Measurements from ENCODE around the gene P2RX6.
"Not testable (repeated sequence)": the region's sequence is repeated elsewhere in the genome, so short reads cannot be mapped to it uniquely, and the experiment has no call there.

Gene P2RX6

DNA sequence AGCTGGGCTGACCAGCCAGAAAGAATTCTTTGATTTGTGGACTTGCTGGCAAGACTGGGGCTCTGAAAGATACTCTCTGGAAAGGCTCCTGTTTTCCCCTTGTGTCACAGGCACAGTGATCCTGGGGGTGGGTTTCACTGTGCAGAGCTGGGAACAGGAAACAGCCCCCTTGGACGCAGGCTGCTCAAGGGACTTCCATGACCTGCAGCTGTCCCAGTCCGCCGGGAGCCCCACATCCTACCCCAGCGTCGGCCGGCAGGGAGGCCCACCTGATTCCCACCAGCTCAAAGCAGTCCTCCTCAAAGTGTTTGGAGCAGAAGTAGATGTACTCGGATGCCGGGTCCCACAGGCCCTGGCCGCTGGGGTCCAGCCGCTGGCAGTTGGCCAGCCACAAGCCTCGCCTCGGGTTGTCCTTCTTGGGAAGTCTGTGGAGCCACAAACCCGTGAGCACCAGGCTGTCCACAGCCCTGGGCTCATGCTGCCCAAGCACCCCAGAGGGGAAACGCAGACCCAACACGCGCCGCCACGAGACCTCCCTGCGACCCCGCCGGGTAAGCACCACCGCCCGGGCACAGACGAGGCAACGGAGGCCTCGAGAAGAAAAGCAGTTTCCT lies 13.9 kb upstream of the P2RX6 start:
- TF ChIP-seq, protein P1, sequence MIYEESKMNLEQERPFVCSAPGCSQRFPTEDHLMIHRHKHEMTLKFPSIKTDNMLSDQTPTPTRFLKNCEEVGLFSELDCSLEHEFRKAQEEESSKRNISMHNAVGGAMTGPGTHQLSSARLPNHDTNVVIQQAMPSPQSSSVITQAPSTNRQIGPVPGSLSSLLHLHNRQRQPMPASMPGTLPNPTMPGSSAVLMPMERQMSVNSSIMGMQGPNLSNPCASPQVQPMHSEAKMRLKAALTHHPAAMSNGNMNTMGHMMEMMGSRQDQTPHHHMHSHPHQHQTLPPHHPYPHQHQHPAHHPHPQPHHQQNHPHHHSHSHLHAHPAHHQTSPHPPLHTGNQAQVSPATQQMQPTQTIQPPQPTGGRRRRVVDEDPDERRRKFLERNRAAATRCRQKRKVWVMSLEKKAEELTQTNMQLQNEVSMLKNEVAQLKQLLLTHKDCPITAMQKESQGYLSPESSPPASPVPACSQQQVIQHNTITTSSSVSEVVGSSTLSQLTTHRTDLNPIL (CRISPR knock-in tag; IDR thresholded peaks at IDR 0.05; ENCODE audit: low read depth): no peak
- TF ChIP-seq, protein P2, sequence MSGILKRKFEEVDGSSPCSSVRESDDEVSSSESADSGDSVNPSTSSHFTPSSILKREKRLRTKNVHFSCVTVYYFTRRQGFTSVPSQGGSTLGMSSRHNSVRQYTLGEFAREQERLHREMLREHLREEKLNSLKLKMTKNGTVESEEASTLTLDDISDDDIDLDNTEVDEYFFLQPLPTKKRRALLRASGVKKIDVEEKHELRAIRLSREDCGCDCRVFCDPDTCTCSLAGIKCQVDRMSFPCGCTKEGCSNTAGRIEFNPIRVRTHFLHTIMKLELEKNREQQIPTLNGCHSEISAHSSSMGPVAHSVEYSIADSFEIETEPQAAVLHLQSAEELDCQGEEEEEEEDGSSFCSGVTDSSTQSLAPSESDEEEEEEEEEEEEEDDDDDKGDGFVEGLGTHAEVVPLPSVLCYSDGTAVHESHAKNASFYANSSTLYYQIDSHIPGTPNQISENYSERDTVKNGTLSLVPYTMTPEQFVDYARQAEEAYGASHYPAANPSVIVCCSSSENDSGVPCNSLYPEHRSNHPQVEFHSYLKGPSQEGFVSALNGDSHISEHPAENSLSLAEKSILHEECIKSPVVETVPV (CRISPR knock-in tag; IDR thresholded peaks at IDR 0.05): 0 out of 2 replicates have a peak, but pooled peaks have one; percentile 20
- peak; percentile 2 for ATAC-seq

DNA sequence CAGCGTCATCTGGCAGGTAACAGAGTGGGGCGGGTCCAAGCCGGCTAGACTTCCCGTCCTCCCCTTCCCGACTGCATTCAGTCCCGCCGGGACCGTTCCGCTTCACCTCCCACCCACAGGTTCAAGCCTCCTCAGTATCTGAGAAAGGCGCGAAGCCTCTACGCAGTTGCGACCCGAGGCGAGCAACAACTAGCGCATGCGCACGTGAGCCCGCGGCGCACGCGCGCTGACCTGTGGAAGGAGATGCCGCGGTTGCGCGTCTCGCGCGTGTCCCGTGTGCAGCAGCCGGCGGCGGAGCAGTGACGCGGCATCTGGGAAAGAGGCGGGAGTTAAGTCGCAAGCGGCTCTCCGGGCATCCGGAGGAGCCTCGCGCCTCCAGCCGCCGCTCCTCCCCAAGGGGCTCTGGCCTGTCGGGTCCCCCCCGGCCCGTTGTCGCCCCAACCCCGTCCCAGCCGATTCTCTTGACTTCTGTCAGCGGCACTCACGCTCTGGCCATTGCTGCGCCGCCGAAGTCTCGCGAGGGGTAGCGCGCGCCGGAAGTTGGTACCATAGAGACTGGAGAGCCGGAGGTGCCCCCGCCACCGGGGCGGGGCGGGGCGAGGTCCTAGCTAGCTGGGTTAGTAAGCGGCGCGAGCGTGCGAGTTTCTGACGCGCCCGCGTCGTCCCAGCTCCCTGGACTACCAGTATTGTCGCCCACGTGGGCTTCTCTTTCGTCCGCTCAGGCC lies 13.2 kb upstream of the P2RX6 start, which contains the start of gene THAP7:
TSS of gene THAP7 (minus strand) at position 518 of the 725 bp plus-strand sequence. CDS start at position 311, 207 bp downstream.
- ATAC-seq: peak; percentile 92
- TF ChIP-seq RARB (CRISPR knock-in tag; IDR thresholded peaks at IDR 0.05) (no peak), TCF4 (CRISPR knock-in tag; IDR thresholded peaks at IDR 0.05; ENCODE audit: borderline replicate concordance) (peak; percentile 10; the same call in 1 of the 2 replicates), GLIS3 (CRISPR knock-in tag; IDR thresholded peaks at IDR 0.05) (0 out of 2 replicates have a peak, but pooled peaks have one; percentile 11)
- TF ChIP-seq, protein P3, sequence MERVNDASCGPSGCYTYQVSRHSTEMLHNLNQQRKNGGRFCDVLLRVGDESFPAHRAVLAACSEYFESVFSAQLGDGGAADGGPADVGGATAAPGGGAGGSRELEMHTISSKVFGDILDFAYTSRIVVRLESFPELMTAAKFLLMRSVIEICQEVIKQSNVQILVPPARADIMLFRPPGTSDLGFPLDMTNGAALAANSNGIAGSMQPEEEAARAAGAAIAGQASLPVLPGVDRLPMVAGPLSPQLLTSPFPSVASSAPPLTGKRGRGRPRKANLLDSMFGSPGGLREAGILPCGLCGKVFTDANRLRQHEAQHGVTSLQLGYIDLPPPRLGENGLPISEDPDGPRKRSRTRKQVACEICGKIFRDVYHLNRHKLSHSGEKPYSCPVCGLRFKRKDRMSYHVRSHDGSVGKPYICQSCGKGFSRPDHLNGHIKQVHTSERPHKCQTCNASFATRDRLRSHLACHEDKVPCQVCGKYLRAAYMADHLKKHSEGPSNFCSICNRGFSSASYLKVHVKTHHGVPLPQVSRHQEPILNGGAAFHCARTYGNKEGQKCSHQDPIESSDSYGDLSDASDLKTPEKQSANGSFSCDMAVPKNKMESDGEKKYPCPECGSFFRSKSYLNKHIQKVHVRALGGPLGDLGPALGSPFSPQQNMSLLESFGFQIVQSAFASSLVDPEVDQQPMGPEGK (CRISPR knock-in tag; IDR thresholded peaks at IDR 0.05; ENCODE audit: borderline replicate concordance): 0 out of 2 replicates have a peak, but pooled peaks have one; percentile 51

DNA sequence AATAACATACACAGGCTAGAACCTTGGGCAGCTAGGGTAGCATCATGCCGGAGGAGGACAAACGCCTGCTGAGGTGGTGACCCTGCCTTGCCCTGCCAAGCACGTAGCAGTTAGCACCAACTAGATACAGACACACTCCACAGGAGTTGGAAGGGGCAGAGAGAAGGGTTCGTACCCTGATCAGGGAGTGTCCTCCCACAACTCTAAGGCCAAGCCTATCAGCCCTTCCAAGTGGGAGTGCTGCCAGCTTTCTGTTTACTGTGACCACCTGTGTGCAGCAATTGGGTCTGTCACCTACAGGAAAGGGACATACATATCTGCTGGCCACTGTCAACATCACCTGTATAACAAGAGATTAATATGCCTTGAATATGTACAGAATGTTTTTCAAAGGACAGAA lies 11.2 kb upstream of the P2RX6 start:
- no peak for ATAC-seq
- no peak for TF ChIP-seq ZNF8 (CRISPR knock-in tag; IDR thresholded peaks at IDR 0.05)
- TF ChIP-seq ARNTL (CRISPR knock-in tag; IDR thresholded peaks at IDR 0.05; ENCODE audit: borderline replicate concordance, low read depth): no peak
- TF ChIP-seq, protein P3 (CRISPR knock-in tag; IDR thresholded peaks at IDR 0.05; ENCODE audit: borderline replicate concordance): no peak
- no peak for TF ChIP-seq ZNF70 (CRISPR knock-in tag; IDR thresholded peaks at IDR 0.05)
- no peak for TF ChIP-seq SNAI2 (CRISPR knock-in tag; IDR thresholded peaks at IDR 0.05)
- TF ChIP-seq, protein P4, sequence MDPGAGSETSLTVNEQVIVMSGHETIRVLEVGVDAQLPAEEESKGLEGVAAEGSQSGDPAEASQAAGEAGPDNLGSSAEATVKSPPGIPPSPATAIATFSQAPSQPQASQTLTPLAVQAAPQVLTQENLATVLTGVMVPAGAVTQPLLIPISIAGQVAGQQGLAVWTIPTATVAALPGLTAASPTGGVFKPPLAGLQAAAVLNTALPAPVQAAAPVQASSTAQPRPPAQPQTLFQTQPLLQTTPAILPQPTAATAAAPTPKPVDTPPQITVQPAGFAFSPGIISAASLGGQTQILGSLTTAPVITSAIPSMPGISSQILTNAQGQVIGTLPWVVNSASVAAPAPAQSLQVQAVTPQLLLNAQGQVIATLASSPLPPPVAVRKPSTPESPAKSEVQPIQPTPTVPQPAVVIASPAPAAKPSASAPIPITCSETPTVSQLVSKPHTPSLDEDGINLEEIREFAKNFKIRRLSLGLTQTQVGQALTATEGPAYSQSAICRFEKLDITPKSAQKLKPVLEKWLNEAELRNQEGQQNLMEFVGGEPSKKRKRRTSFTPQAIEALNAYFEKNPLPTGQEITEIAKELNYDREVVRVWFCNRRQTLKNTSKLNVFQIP (CRISPR knock-in tag; IDR thresholded peaks at IDR 0.05; ENCODE audit: borderline replicate concordance, low read depth): no peak
- TF ChIP-seq OSR1 (CRISPR knock-in tag; IDR thresholded peaks at IDR 0.05): no peak
- TF ChIP-seq, protein P2 (CRISPR knock-in tag; IDR thresholded peaks at IDR 0.05): no peak
- TF ChIP-seq CSDC2 (CRISPR knock-in tag; IDR thresholded peaks at IDR 0.05): no peak
- TF ChIP-seq ZFP3 (CRISPR knock-in tag; IDR thresholded peaks at IDR 0.05): no peak
- TF ChIP-seq ZFP30 (CRISPR knock-in tag; IDR thresholded peaks at IDR 0.05): no peak
- TF ChIP-seq, protein P1 (CRISPR knock-in tag; IDR thresholded peaks at IDR 0.05; ENCODE audit: low read depth): no peak

DNA sequence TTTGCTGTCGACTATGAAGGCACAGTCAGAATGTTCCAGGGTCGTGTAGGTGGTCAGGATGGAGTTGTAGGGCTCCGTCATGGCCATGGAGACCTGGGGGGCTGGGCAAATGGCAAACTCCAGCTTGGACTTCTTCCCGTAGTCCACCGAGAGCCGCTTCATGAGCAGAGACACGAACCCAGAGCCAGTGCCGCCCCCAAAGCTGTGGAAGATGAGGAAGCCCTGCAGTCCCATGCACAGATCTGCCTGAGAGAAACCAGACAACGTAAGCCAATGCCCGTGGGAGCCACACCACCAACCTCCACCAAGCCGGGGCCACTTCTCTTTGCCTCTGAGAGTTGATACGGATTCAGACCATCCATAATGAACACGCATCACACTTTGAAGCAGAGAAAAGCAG lies 5.8 kb upstream of the P2RX6 start:
- ATAC-seq: not testable (repeated sequence)

Measured in SK-N-SH treated with all-trans-retinoic acid at 6 μM for 48 hours (cell line).